Activated naive CD8-positive, alpha-beta T cell treated with anti-CD3 and anti-CD28 coated beads, Interleukin-2, amount 50 U/mL, for 16 hours (primary cell): Measurements from ENCODE around the gene DNMT1.
"Not testable (repeated sequence)": the region's sequence is repeated elsewhere in the genome, so short reads cannot be mapped to it uniquely, and the experiment has no call there.

Experiments
- DNase-seq: peaks from one replicate; pipeline ENCODE4 v3.0.0-alpha.2; 2020; ENCODE audit warnings: low read depth, low spot score

The DNMT1 gene

DNA sequence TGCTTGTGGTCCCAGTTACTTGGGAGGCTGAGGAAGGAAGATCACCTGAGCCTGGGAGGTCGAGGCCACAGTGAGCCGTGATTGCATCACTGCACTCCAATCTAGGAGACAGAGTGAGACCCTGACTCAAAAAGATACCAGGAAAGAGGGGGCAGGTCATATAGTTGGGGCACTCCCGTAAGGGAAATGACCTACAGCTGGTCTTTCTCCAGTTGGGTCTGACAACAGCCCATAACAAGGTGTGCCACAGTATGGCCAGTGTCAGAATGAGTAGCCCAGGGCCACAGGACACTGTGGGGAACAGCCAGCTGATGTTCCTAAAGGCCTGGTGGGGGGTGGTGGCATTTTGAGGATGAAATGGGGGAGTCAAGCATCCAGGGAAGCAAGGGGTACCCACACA is 10.8 kb downstream of the DNMT1 start:
- DNase-seq = no peak

DNA sequence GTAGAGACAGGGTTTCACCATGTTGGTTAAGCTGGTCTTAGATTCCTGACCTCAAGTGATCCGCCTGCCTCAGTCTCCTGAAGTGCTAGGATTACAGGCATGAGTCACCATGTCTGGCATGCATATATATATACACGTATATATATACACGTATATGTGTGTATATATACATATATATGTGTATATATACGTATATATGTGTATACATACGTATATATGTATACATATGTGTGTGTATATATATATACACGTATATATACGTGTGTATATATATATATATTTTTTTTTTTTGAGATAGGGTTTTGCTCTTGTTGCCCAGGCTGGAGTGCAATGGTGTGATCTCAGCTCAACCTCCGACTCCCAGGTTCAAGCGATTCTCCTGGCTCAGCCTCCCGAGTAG is 11.9 kb downstream of the DNMT1 start:
- DNase-seq = no peak

DNA sequence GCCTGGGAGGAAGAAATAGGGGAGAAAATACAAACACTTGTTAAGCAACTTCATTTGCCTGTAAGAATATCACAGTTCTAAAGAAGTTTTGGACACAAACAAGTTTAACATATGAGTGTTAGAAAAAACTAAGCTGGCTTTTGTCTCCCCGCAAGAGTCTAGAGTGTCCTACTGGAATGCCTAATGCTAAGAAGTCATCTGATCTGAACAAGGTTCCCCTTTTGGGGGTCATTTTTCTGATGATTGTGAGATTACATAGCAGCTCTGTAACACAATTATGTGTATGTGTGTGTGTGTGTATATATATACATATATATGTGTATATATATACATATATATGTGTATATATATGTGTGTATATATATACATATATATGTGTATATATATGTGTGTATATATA is 12.7 kb downstream of the DNMT1 start:
- no peak for DNase-seq

DNA sequence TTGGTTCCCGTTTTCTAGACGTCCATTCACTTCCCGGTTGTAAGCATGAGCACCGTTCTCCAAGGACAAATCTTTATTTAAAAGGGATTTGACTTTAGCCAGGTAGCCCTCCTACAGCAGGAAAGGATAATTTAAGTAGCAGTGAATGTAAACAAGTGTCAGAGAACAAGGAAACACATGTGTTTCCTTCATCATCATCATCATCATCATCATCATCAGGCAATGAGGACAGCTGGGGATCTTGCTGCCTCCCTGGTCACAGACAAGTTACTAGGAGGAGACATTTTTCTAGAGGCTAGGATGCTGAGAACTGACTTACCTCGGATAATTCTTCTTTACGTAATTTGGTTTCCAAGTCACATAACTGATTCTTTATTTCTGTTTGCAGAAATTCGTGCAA is 14.3 kb downstream of the DNMT1 start:
- DNase-seq = no peak

DNA sequence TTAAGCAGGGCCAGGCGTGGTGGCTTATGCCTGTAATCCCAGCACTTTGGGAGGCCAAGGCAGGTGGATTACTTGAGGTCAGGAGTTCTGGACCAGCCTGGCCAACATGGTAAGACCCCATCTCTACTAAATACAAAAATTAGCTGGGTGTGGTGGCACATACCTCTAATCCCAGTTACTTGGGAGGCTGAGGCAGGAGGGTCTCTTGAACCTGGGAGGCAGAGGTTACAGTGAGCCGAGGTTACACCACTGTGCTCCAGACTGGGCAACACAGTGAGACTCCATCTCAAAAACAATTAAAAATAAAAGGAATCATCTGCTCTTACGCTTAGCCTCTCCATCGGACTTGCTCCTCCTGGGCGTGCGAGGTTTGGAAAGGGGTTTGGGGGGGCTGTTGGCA is 14.7 kb downstream of the DNMT1 start:
- DNase-seq = not testable (repeated sequence)

DNA sequence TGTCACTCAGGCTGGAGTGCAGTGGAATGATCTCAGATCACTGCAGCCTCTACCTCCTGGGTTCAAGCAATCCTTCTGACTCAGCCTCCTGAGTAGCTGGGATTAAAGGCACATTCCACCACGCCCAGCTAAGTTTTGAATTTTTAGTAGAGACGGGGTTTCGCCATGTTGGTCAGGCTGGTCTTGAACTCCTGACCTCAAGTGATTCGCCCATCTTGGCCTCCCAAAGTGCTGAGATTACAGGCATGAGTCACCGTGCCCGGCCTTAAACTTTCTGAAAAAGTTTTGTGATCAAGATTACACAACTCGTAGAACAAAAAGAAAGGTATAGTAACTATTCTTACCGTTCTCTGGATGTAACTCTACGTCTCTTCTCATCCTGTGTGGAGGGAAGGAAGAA is 21.2 kb downstream of the DNMT1 start:
- DNase-seq = no peak

DNA sequence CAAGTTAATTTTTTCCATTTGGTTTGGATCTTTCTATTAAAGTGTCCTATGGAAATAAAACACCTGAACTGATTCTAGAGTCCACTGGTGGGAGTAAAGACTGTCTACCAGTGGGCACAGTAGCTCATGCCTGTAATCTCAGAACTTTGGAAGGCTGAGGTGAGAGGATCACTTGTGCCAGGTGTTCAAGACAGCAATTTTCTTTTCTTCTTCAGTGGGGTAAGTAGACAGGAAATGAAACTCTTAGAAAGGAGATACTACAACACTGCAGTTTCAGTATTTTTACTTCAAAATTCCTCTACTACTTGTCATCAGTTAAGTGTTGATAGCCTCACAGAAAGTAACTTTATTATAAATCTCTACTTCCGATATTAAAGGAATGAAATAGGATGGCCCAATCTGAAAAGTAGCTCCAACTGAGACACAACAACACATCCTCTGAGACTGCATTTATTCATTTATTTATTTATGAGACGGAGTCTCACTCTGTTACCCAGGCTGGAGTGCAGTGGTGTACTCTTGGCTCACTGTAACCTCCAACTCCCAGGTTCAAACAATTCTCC is 26.3 kb downstream of the DNMT1 start:
- no peak for DNase-seq

DNA sequence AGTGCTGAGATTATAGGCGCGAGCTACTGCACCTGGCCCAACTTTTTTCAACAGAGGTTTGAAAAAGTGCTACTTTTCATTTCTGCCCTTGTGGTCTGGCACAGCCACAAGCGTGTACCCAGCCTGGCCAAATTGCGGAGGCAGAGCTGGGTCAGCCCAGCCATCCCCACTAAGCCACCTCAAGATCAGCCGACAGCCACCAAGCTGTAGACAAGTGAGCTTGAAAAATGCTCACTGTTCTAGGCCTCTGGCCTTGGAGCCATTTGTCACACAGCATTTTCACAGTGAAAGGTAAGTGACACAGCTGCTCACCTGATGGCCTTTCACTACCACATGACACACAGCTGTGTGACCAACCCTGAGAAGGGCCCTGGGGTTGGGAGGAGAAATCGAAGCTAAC is 27.3 kb downstream of the DNMT1 start:
- DNase-seq = no peak

DNA sequence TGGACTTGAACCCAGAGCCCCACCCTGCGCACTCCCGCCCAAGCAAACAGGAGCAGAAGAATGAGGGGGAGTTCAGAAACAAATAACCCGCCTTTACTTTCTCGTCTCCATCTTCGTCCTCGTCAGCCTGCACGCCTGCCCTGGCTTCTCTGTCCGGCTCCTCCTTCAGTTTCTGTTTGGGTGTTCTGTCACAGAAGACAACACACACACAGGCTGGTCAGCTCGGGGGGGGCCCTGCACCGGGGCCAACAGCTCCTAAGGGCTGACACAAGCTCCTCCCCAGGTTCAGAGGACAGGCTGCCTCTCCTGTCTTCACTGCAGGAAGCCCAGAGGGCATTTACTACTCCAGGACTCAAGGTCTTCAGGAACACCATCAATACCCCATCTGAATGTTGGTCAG is 28.3 kb downstream of the DNMT1 start:
- DNase-seq = not testable (repeated sequence)

DNA sequence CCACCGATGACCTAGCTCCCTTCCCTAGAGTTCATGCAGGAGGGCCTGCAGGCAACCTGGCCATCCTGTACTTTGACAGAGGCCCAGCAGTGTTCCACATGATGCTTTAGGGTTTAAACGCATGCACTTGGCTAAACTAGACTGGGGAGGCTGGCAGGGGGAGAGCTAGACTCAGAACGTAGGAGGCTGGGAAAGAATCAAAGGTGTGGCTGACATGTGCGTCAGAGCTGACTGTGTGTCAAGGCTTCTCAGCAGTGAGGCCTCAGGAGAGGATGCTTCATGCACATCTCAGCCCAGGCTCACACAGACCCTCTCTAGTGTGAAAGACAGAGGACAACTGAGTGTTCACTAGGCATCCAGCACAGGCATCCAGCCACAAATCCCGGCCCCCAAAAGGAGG is 28.7 kb downstream of the DNMT1 start:
- no peak for DNase-seq

DNA sequence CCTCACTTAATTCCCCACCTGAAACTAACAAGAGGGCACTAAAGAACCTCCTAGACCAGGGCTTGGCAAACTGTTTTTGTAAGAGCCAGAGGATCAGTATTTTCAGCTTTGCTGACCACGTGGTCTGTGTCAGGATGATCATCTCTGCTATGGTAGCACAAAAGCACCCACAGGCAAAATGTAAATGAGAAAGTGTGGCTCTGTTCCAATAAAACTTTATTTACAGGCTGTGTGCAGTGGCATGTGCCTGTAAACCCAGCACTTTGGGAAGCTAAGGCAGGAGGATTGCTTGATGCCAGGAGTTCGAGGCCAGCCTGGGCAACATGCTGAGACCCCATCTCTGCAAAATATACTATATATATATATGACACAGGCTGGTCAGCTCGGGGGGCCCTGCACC is 31.2 kb downstream of the DNMT1 start:
- DNase-seq = no peak

DNA sequence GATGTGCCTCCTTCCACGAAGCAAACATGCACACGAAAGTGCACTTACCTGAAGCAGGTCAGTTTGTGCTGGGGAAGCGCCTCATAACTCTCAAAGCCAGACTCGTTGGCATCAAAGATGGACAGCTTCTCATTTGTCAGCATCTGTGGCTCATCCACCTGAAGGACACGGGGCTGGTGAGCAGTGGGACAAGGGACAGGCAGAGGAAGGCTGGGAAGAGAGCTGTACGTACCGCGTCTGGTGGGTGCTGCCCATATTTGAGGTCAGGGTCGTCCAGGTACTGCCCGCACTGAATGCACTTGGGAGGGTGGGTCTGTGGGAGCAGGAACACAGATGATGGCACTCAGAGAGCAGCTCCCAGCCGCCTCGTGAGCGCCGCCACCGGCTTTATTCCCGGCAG is 35.1 kb downstream of the DNMT1 start:
- DNase-seq = no peak

DNA sequence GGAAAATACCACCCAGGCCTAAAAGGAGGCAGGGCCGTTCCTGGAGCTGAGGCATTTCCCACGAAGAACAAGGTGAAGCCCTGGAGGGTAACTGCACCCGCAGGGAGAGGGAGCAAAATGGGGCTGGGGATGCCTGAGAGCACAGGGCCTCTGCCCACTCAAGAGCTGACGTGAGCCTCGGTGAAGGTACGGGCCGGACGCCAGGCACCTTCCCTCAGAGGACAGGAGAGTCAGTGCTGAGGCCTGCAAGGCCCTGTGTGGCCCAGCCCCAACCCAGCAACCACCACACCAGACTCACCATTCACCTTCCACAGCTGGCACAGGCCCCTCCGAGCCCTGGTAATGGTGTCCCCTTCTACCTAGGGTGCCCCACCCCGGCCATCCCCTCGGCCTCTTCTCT is 36.3 kb downstream of the DNMT1 start:
- no peak for DNase-seq

DNA sequence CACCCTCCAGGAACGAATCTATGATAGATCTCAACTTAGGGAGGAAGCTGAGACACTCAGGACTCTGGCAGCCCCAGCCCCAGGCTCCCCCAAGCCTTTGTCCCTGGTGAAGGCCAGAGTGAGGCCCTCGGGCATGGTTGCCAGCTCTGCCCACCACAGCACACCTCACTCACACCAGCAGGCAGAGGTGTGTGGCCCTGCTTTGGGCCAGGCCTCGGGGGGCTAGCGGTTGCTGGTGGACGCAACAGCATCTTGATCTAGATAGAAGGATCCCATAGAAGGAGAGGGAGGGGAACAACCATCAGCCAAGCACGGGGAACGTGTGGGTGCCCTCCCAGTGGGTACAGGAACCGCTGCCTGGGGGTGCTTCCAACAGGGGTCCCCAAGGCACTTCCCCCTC is 36.7 kb downstream of the DNMT1 start:
- DNase-seq = no peak

DNA sequence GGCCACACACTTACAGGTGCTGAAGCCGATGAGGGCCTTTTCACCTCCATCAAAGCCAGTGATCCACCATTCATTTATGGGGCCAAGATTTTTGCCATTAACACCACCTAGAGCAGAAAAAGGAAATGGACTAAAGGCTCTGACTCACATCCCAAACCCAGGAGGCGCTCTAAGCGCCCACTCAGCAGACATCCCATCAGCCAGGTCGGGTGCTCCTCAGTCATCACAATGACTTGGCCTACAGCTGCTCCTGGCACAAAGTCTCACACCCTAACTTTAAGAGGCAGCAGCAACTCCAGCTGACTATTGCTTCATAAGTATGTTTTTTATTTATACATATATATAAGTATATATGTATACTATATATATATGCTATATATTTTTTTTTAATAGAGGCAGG is 38.9 kb downstream of the DNMT1 start:
- no peak for DNase-seq

DNA sequence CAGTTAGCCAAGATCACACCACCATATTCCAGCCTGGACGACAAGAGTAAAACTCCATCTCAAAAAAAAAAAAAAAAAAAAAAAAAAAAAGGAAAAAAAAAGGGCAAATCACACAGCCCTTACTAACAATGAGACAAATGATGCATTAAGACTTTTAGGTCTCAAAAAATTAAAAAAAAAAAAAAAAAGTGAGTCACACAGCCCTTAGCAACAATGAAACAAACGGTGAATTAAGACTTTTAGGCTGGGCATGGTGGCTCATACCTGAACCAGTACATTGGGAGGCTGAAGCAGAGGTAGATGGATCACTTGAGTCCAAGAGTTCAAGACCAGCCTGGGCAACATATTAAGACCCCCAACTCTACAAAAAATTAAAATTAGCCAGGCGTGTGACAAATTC is 42.7 kb downstream of the DNMT1 start:
- no peak for DNase-seq

DNA sequence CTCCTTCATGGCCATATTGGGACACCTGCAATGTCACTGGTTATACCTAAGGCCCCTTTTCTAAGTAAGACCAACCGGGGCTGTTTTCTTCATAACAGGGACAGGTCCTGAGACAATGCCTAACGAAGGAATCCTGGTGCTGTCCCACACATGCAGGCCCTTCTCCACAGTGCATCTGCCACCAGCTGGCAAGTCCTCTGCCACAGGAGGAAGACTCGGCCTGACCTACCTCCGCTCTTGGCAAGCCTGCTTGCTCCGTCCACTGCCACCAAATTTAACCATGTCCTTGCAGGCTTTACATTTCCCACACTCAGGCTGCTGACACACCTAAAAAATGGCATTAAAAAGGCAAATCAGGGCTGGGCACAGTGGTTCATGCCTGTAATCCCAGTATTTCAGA is 43.2 kb downstream of the DNMT1 start:
- DNase-seq = no peak

DNA sequence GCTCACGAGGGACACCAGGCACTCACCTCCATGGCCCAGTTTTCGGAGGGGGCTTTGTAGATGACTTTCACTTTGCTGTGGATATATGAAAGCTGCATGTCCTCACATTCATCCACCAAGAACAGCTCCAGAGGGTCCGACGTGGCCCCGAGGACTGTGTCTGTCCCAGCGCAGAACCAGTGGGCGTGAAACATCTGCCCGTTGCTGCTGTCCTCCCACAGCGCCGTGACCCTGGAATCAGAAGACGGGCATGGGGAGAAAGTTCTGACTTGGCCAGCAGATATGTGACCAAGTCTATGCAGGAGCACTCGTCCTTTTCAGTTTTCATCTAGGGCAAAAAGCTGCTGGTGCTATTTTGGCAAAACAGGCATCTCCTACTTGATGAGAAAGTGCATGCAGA is 45.3 kb downstream of the DNMT1 start:
- no peak for DNase-seq

DNA sequence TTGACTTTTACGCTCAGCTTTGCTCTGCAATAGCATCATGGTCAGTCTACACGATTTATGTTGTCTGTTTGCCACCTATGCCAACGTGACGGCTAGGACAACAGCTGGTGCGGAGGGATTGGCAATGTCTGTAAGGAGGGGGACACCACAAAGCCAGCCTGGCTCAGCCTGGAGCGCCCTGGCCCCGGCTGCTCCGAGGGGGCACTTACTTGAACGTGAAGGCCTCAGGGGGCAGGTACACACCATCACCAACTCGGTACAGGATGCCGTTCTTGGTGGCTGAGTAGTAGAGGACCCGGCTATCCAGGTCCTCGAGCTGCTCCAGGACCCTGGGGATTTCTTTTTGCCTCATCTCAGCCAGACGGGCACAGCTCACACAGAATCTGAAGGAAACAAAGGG is 48.6 kb downstream of the DNMT1 start:
- no peak for DNase-seq

DNA sequence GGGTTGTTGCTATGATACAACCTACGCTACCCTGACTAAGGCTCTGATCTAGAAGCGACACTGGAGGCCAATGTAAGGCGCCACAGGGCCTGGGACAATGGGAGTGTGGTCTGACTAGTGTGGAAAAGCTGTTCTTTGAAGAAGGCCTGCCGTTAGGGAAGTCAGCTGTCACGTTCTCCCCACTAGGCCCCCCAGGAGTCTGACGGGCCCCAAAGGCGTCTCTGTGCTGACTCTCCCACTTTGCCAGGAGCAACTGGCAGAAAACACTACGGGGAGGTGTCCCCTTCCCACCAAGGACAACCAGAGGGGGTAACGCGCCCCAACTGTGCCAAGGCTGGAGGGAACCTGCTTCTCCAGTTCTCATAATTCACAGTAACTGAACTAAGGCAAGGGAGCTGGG is 49.7 kb downstream of the DNMT1 start:
- DNase-seq = no peak

DNA sequence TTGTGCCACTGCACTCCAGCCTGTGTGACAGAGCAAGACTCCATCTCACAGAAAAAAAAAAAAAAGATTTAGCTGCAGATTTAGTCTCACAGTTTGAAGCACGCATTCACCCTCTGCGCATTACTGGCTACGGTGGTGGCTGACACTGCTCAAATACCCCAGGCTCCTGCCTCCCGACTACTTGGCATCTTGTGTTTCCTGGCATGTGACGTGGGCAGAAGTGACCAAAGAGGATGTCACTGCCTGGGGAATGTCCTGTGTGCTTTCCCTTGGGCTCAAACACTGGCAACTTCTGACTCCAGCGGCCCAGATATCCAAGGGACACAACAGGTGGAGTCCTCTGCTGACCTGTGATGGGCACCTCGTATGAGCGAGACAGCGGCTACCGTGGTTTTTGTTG is 50.4 kb downstream of the DNMT1 start:
- no peak for DNase-seq

DNA sequence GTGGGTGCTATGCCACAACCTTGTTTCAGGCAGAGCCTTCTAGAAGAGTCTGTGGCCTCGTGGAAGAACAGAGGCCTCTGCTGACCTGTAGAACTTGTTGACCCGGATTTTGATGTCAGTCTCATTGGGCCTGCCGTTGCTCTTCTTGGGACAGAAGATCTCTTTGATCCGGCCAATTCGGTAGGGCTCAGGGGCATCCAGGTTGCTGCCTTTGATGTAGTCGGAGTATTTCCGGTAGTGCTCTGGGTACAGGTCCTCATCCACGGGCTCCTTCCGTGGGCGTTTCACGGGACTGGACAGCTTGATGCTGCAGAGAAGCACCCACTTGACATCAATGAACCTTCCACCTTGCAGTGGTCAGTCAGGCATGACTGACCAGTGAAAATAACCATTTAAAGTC is 51.1 kb downstream of the DNMT1 start:
- DNase-seq = no peak

DNA sequence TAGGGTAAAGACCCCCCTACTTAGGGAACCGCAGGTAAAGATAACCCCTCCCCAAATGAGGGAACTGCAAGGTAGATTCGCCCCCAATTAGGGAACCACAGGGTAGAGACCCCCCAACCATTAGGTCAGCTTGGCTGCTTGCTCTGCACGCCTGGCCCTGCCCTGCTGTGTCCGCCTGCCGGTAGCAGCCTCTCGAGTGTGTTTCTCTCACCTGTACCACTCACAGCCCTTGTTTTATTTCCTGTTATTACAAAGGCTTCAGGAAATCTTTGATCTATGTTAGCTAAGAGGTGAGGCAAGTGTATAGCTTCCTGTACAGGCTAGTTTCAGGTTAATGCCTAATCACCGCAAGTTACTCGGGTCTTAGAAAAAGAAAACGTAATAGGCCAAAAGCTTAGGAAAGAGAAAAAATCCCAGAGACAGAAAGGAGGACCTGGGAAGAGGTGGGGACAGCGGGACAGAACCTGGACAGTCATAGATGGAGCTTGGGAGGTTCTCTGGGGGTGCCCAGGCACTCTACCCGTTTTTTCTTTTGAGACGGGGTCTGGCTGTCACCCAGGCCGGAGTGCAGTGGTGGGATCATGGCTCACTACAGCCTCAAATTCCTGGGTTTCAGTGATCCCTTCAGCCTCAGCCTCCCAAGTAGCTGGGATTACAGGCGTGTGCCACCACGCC is 51.9 kb downstream of the DNMT1 start:
- DNase-seq = no peak

DNA sequence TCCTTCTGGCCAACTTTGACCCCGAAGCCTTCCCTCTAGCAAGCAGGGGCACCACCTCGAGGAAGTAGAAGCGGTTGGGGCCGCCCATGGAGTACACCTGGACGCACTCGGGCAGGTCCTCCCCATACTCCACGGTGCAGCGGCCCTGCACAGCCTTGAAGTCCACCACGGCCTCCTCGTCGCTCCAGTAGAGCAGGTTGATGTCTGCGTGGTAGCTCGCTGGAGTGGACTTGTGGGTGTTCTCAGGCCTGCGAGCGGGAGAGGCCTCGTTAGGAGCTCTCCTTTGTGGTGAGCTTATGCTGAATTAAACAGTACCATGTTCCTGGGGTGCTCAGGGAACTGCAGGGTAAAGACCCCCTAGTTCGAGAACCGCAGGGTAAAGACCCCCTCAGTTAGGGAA is 52.8 kb downstream of the DNMT1 start:
- no peak for DNase-seq
